ENCODE measurements around the gene ADGRB2. TPM values are rescaled to one million over a fixed set of nuclear protein-coding genes. Genes with fewer than 3 reads are reported as not detected.

The ADGRB2 gene
- total RNA-seq, 2 donors from 2014 or later, result 14.4 to 19.1 TPM

DNA sequence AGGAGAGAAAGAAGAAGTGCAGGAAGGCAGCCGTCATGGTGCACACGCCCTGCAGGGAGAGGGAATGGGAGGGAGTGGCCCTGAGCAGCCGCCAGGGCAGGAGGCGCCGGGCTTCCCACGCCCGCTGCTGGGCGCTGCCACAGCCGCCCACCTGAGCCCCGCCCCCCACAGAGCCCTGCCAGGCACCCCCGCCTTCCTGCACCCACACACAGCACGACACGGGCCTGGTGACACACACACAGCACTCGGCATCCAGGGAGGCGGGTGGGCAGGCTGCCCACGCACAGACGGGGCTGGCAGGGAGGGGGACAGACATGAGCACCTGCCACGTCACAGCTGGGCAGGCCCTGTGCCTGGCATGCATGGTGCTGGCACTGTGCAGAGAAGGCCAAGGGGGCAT is 27.5 kb downstream of the ADGRB2 start:
- H3K9me3 ChIP-seq, result no peaks in the 10 kb centered on the region
- no peak overlapping the region for H3K27ac ChIP-seq
- H3K36me3 ChIP-seq, result no peaks in the 10 kb centered on the region
- H3K4me3 ChIP-seq, result no peak overlapping the region
- H3K27me3 ChIP-seq, result no peaks in the 10 kb centered on the region
- no peak for DNase-seq (ENCODE audit: low spot score)
- no peaks in the 10 kb centered on the region for H3K4me1 ChIP-seq
- no peak for TF ChIP-seq CTCF (IDR thresholded peaks at IDR 0.05)

DNA sequence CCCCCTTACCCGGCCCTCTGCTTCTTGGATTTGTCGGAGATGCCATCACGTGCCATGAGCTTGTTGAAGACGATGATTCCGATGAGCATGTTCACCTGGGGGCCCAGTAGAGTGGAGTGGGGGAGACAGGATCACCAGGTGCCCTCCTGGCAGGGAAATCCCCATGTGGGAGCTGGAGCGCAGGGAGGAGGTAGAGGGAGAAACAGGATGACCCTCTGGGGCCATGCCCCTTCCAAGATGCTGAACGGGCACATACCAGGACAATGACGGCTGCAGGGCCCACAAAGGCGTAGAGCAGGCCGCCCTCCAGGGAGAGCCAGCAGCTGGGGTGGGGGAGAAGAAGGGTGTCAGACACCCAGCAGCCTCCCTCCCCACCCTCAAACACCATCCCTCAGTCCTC is 28.6 kb downstream of the ADGRB2 start:
- no peak overlapping the region for H3K4me3 ChIP-seq
- no peak for TF ChIP-seq CTCF (IDR thresholded peaks at IDR 0.05)
- no peak overlapping the region for H3K27ac ChIP-seq
- DNase-seq (ENCODE audit: low spot score), result no peak
- no peaks in the 10 kb centered on the region for H3K27me3 ChIP-seq
- H3K36me3 ChIP-seq, result no peaks in the 10 kb centered on the region
- H3K4me1 ChIP-seq, result no peaks in the 10 kb centered on the region
- no peaks in the 10 kb centered on the region for H3K9me3 ChIP-seq

GRCh38 chr1:31734582-31735107 is 29.5 kb downstream of the ADGRB2 start:
- no peak overlapping the region for H3K4me3 ChIP-seq
- no peak overlapping the region for H3K27ac ChIP-seq
- no peak for DNase-seq (ENCODE audit: low spot score)
- H3K27me3 ChIP-seq, result no peaks in the 10 kb centered on the region
- no peak for TF ChIP-seq CTCF (IDR thresholded peaks at IDR 0.05)
- H3K9me3 ChIP-seq, result no peaks in the 10 kb centered on the region
- no peaks in the 10 kb centered on the region for H3K4me1 ChIP-seq
- no peaks in the 10 kb centered on the region for H3K36me3 ChIP-seq

GRCh38 chr1:31733389-31734219 is 30.5 kb downstream of the ADGRB2 start:
- no peak for TF ChIP-seq CTCF (IDR thresholded peaks at IDR 0.05)

GRCh38 chr1:31732751-31733289 is 31.3 kb downstream of the ADGRB2 start:
- H3K27ac ChIP-seq, result no peak overlapping the region
- DNase-seq (ENCODE audit: low spot score), result no peak
- no peak for TF ChIP-seq CTCF (IDR thresholded peaks at IDR 0.05)

More at GRCh38 chr1:31733389-31734219, 30.5 kb downstream of the ADGRB2 start:
- H3K27ac ChIP-seq, result no peak overlapping the region
- no peak for DNase-seq (ENCODE audit: low spot score)
- H3K36me3 ChIP-seq, result no peaks in the 10 kb centered on the region
- no peaks in the 10 kb centered on the region for H3K9me3 ChIP-seq
- no peaks in the 10 kb centered on the region for H3K27me3 ChIP-seq
- H3K4me1 ChIP-seq, result no peaks in the 10 kb centered on the region
- H3K4me3 ChIP-seq, result no peak overlapping the region

More at GRCh38 chr1:31732751-31733289, 31.3 kb downstream of the ADGRB2 start:
- no peak overlapping the region for H3K4me3 ChIP-seq
- H3K27me3 ChIP-seq, result no peaks in the 10 kb centered on the region
- H3K4me1 ChIP-seq, result no peaks in the 10 kb centered on the region
- no peaks in the 10 kb centered on the region for H3K9me3 ChIP-seq
- no peaks in the 10 kb centered on the region for H3K36me3 ChIP-seq
